HepG2 (cell line): ENCODE data around the gene MACROD2. TPM values are rescaled to one million over a fixed set of nuclear protein-coding genes. Genes with fewer than 3 reads are reported as not detected.
A peak's percentile ranks its signal among the peaks of the same experiment; 100 is the strongest.

ENCODE experiments used
- ATAC-seq: fragments of 200-7000 bp; cut with Tn5 transposase; 3 replicates; pipeline ENCODE4 v1.9.1; 2020; ENCODE audit warnings: mild to moderate bottlenecking, moderate library complexity
- BruUV-seq: library from RNA; stranded (reverse); fragments of 400-500 nt; replicated peaks from 2 replicates; lab custom pipeline; 2021; lab: Mats Ljungman, UMichigan
- CTCF ChIA-PET: fragments of 300-600 bp; formaldehyde crosslinking; extraction: SDS; loops from one replicate; lab custom pipeline; 2021; ENCODE audit warnings: low total read pairs, inconsistent platforms, low intra/inter-chr PET ratio; lab: Yijun Ruan, JAX
- POLR2A ChIA-PET: fragments of 350-600 bp; sonication (Branson Sonifier 250); formaldehyde crosslinking; loops from one replicate; lab custom pipeline; 2020; ENCODE audit warnings: antibody characterized with exemption, inconsistent platforms; lab: Yijun Ruan, JAX
- DNase-seq: peaks from one replicate; pipeline ENCODE4 v3.0.0-alpha.2; 2015; ENCODE audit warnings: low spot score
- FAIRE-seq: peaks from 3 replicates; lab custom pipeline; 2011; peaks lifted over from hg19 to GRCh38; lab: Jason Lieb, UNC
- H2AFZ ChIP-seq: one replicate; pipeline ENCODE4 v1.6.1; 2011; ENCODE audit warnings: low read length, inconsistent platforms
- H3K27ac ChIP-seq: fragments of 300-600 bp; 3 replicates; pipeline ENCODE4 v1.8.0; 2011; ENCODE audit warnings: mixed run types, mild to moderate bottlenecking, mixed read lengths, low read length, inconsistent platforms; ENCODE audit not compliant: insufficient read depth; ENCODE audit errors: extremely low read length
- H3K27me3 ChIP-seq, 2 experiments: fragments of 200-600 bp in 1 of 2; 2 replicates in 1 of 2; 3 replicates in 1 of 2; pipeline versions ENCODE4 v1.6.0 to v1.8.0; 2011; ENCODE audit warnings: low read length in 2 of 2, mild to moderate bottlenecking in 2 of 2, moderate library complexity in 2 of 2, inconsistent platforms in 1 of 2; ENCODE audit not compliant: insufficient read depth in 2 of 2, control insufficient read depth in 1 of 2
- H3K36me3 ChIP-seq, 2 experiments: fragments of 200-600 bp in 1 of 2; replicated peaks in 1 of 2; 2 replicates in 1 of 2; 3 replicates in 1 of 2; pipeline versions ENCODE4 v1.5.1 to v1.8.0; 2011; ENCODE audit warnings: low read length in 2 of 2, inconsistent platforms in 1 of 2; ENCODE audit not compliant: insufficient read depth in 2 of 2, control insufficient read depth in 1 of 2
- H3K4me1 ChIP-seq: 2 replicates; pipeline ENCODE4 v1.5.1; 2012; ENCODE audit warnings: low read length, inconsistent platforms; ENCODE audit not compliant: insufficient read depth
- H3K4me2 ChIP-seq: 2 replicates; pipeline ENCODE4 v1.6.0; 2011; ENCODE audit warnings: low read depth, low read length, inconsistent platforms
- H3K4me3 ChIP-seq, 3 experiments: fragments of 200-600 bp in 1 of 3; sonication (generic), shearing (Covaris generic) in 1 of 3; replicated peaks in 1 of 3; 2 replicates each; pipeline ENCODE4 v1.5.1; 2011 to 2016; ENCODE audit warnings: low read length in 3 of 3, inconsistent platforms in 2 of 3, low read depth in 2 of 3, mild to moderate bottlenecking in 2 of 3, control low read depth in 1 of 3, mixed read lengths in 1 of 3; ENCODE audit not compliant: insufficient read depth in 1 of 3
- H3K79me2 ChIP-seq: one replicate; pipeline ENCODE4 v1.6.1; 2011; ENCODE audit warnings: low read length, inconsistent platforms; ENCODE audit not compliant: insufficient read depth
- H3K9ac ChIP-seq: 2 replicates; pipeline ENCODE4 v1.6.0; 2011; ENCODE audit warnings: mild to moderate bottlenecking, low read depth, low read length, inconsistent platforms; ENCODE audit not compliant: insufficient read depth
- H3K9me3 ChIP-seq: 2 replicates; pipeline ENCODE4 v1.5.1; 2012; ENCODE audit warnings: mild to moderate bottlenecking, low read length
- H4K20me1 ChIP-seq: 2 replicates; pipeline ENCODE4 v1.6.0; 2011; ENCODE audit warnings: inconsistent platforms, mild to moderate bottlenecking, low read length, moderate library complexity; ENCODE audit not compliant: insufficient read depth
- HMGA1 ChIP-seq: sonication (generic); formaldehyde crosslinking; conservative IDR thresholded peaks from 2 replicates; pipeline ENCODE4 v1.4.0; 2020; ENCODE audit warnings: missing genetic modification reagents
- HOXD1 ChIP-seq: sonication (generic); formaldehyde crosslinking; IDR thresholded peaks from 2 replicates; pipeline ENCODE4 v1.5.0; 2020; ENCODE audit warnings: missing genetic modification reagents
- MED1 ChIP-seq: sonication (generic); formaldehyde crosslinking; IDR thresholded peaks from 2 replicates; pipeline ENCODE4 v1.4.0; 2020; ENCODE audit warnings: missing genetic modification reagents
- MEF2D ChIP-seq: sonication (generic); formaldehyde crosslinking; IDR thresholded peaks from 2 replicates; pipeline ENCODE4 v1.5.1; 2020; ENCODE audit warnings: mild to moderate bottlenecking, missing genetic modification reagents
- MLLT10 ChIP-seq: sonication (generic); formaldehyde crosslinking; IDR thresholded peaks from 2 replicates; pipeline ENCODE4 v1.4.0; 2020; ENCODE audit warnings: missing genetic modification reagents
- NFKB2 ChIP-seq: sonication (generic); formaldehyde crosslinking; IDR thresholded peaks from 2 replicates; pipeline ENCODE4 v1.4.0; 2020; ENCODE audit warnings: missing genetic modification reagents, borderline replicate concordance
- NR2C2 ChIP-seq: sonication (generic); formaldehyde crosslinking; IDR thresholded peaks from 2 replicates; pipeline ENCODE4 v1.4.0; 2020; ENCODE audit warnings: missing genetic modification reagents, mild to moderate bottlenecking, moderate library complexity, borderline replicate concordance
- RFX3 ChIP-seq: IDR thresholded peaks from 2 replicates; pipeline ENCODE4 v1.6.1; 2016; ENCODE audit warnings: missing biosample characterization, missing genetic modification reagents
- TBX3 ChIP-seq: fragments of 450-650 bp; IDR thresholded peaks from 2 replicates; pipeline ENCODE4 v1.6.1; 2017; ENCODE audit warnings: antibody characterized with exemption, mild to moderate bottlenecking, inconsistent platforms, borderline replicate concordance
- TEAD3 ChIP-seq: optimal IDR thresholded peaks from 2 replicates; pipeline ENCODE3; 2016; ENCODE audit warnings: borderline replicate concordance
- ZNF350 ChIP-seq: sonication (generic); formaldehyde crosslinking; IDR thresholded peaks from 2 replicates; pipeline ENCODE4 v1.4.0; 2020; ENCODE audit warnings: mild to moderate bottlenecking, low read depth, missing genetic modification reagents, borderline replicate concordance
- ZNF616 ChIP-seq: sonication (generic); formaldehyde crosslinking; IDR thresholded peaks from 2 replicates; pipeline ENCODE4 v1.5.0; 2020; ENCODE audit warnings: low read depth, mild to moderate bottlenecking, missing genetic modification reagents
- ZNF674 ChIP-seq: sonication (generic); formaldehyde crosslinking; IDR thresholded peaks from 2 replicates; pipeline ENCODE4 v1.5.0; 2020; ENCODE audit warnings: low read depth, mild to moderate bottlenecking, missing genetic modification reagents
- ZNF747 ChIP-seq: sonication (generic); formaldehyde crosslinking; IDR thresholded peaks from 2 replicates; pipeline ENCODE4 v1.8.1; 2023; ENCODE audit warnings: missing genetic modification reagents, mild to moderate bottlenecking, borderline replicate concordance
- ZNF768 ChIP-seq: sonication (generic); formaldehyde crosslinking; IDR thresholded peaks from 2 replicates; pipeline ENCODE4 v1.4.0; 2020; ENCODE audit warnings: missing genetic modification reagents
- ZSCAN9 ChIP-seq: IDR thresholded peaks from 2 replicates; pipeline ENCODE4 v1.6.1; 2016; ENCODE audit warnings: borderline replicate concordance
- WGBS: methylation state at CpG from one replicate; pipeline ENCODE4 v1.1.6; 2017; ENCODE audit warnings: low lambda C conversion rate; 5-methylcytosine and 5-hydroxymethylcytosine counted together
- in situ Hi-C: cut with HindIII; loops from 2 replicates; pipeline ENCODE4 v1.10.0; 2017; ENCODE audit warnings: low pct_unique_long_range_greater_than_20kb; ENCODE audit not compliant: extremely low pct_ligation_motif_present
- intact Hi-C: fragments of 100-400 bp; cut with micrococcal nuclease; formaldehyde crosslinking; loops from one replicate; pipeline ENCODE4 v1.10.0; 2022; ENCODE audit not compliant: unreplicated experiment
- polyA plus RNA-seq, 8 experiments: library from polyadenylated mRNA; depleted of rRNA in 3 of 8; stranded (reverse) in 7 of 8; unstranded in 1 of 8; fragments of >200 nt; fragmentation: Illumina TruSeq in 4 of 8; extraction: Trizol in 4 of 8; gene quantifications; 2 replicates each; pipeline versions ENCODE4 v1.2.1 to v1.2.3, GENCODE V29; 2011 to 2016; ENCODE audit warnings: low read depth in 4 of 8, missing spikeins in 1 of 8, mixed read lengths in 1 of 8; ENCODE audit not compliant: insufficient read depth in 1 of 8
- total RNA-seq, 5 experiments: library from RNA; depleted of rRNA; stranded (reverse); fragments of >200 nt; fragmentation: Illumina TruSeq; extraction: Trizol; gene quantifications; 2 replicates each; pipeline ENCODE4 v1.2.3, GENCODE V29; 2016; ENCODE audit warnings: low read depth in 1 of 5
- TF ChIP-seq, protein P1 (sequence below): IDR thresholded peaks from 2 replicates; pipeline ENCODE4 v1.6.1; 2012; ENCODE audit warnings: inconsistent platforms
- TF ChIP-seq, protein P2 (sequence below): sonication (generic); formaldehyde crosslinking; IDR thresholded peaks from 2 replicates; pipeline ENCODE4 v1.9.0; 2021; ENCODE audit warnings: missing genetic modification reagents, mild to moderate bottlenecking, borderline replicate concordance
- TF ChIP-seq, protein P3 (sequence below): sonication (generic); formaldehyde crosslinking; conservative IDR thresholded peaks from 2 replicates; pipeline ENCODE4 v1.5.0; 2020; ENCODE audit warnings: missing genetic modification reagents

MACROD2 gene
- total and polyA plus RNA-seq, 2 of the 13 experiments (the other 11 are each of a cell fraction or from before 2014, with no cell fraction given), result 0.13 to 0.51 TPM

DNA sequence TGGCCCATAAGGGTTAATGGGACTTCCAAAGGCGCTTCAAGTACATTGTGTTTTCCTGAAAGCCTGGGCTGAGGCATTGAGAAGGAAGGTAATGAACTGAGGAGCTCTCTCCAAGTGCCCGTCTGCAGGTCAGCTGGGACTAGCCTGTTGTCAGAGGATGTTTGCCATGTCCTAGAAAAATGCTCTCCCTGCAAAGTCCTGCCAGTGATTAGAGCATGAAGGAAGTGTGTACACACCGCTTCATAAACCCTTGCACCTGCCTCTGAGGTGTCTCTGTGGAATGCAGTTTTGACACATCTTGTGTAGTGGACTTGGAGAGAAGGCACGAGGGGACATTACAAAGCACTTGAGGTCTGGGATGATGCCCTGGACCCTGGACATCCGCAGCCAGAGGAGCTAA, 2071.3 kb downstream of the MACROD2 start:
- CTCF ChIA-PET, result no interaction called here
- BruUV-seq, result no TSS peak

DNA sequence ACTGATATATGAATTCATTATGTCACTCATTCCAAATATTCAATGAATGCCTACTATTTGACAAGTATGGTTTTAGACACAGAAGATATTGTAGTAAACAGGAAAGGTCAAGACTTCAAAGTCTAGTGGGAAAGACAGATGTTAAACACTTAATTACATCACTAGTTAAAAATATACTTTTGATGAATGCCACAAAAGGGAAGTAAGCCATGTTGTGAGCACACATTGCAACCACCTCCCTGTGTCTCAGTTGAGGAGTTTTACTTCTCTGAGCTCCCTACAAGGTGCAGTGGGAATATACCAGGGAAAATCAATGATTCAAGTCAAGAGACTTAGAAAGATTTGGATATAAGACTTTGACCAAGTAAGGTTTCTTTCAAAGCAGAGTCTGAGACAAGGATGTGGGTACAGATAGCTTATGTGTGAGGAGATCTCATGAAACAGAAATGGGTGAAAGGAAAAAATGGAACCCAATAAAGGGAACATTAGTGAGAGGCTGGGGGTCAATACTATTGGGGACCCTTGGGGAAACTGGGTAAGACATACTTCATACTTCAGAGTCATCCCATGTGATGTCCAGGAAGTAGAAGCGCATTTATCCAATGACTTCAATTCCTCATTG, 2074.2 kb downstream of the MACROD2 start:
- TF ChIP-seq ZNF768 (CRISPR knock-in tag) (no peak), HOXD1 (no peak), MLLT10 (no peak), HMGA1 (CRISPR knock-in tag) (no peak), MEF2D (CRISPR knock-in tag) (no peak), NFKB2 (CRISPR knock-in tag) (no peak), ZSCAN9 (CRISPR knock-in tag) (no peak), NR2C2 (no peak), MED1 (CRISPR knock-in tag) (no peak), ZNF747 (no peak)
- TF ChIP-seq, protein P1, sequence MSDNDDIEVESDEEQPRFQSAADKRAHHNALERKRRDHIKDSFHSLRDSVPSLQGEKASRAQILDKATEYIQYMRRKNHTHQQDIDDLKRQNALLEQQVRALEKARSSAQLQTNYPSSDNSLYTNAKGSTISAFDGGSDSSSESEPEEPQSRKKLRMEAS, result no peak
- TF ChIP-seq, protein P2, sequence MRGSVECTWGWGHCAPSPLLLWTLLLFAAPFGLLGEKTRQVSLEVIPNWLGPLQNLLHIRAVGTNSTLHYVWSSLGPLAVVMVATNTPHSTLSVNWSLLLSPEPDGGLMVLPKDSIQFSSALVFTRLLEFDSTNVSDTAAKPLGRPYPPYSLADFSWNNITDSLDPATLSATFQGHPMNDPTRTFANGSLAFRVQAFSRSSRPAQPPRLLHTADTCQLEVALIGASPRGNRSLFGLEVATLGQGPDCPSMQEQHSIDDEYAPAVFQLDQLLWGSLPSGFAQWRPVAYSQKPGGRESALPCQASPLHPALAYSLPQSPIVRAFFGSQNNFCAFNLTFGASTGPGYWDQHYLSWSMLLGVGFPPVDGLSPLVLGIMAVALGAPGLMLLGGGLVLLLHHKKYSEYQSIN (CRISPR knock-in tag), result no peak
- WGBS, result 100% methylated on average over 1 of the region's 1 CpG
- Histone ChIP-seq H2AFZ (no peak overlapping the region), H3K9me3 (peaks cover 32% of the 10 kb centered on the region), H3K36me3 (no peaks in the 10 kb centered on the region), H3K27me3 (no peaks in the 10 kb centered on the region), H3K4me3 (no peak overlapping the region), H3K9ac (no peak overlapping the region), H3K79me2 (no peaks in the 10 kb centered on the region), H3K27ac (no peak overlapping the region), H3K4me2 (no peak overlapping the region), H4K20me1 (no peaks in the 10 kb centered on the region), H3K4me1 (peaks cover 24% of the 10 kb centered on the region)
- CTCF ChIA-PET, result no interaction called here
- DNase-seq (no peak), FAIRE-seq (no peak), ATAC-seq (no peak)
- BruUV-seq, result no TSS peak
- intact Hi-C loops, result no loop called here
- POLR2A ChIA-PET, result no interaction called here
- in situ Hi-C loops, result no loop called here

More for the DNA sequence above, 2071.3 kb downstream of the MACROD2 start:
- H3K4me1 ChIP-seq, result peaks cover 25% of the 10 kb centered on the region
- H3K27ac ChIP-seq, result no peak overlapping the region
- in situ Hi-C loops (no loop called here), intact Hi-C loops (no loop called here)
- WGBS, result 11% methylated on average over 5 of the region's 5 CpGs
- no peak overlapping the region for H3K4me3 ChIP-seq
- POLR2A ChIA-PET, result no interaction called here
- TF ChIP-seq RFX3 (no peak), TBX3 (0 out of 2 replicates have a peak, but pooled peaks have one; percentile 19), TEAD3 (CRISPR knock-in tag) (peak; percentile 12), ZNF350 (CRISPR knock-in tag) (no peak), ZNF616 (CRISPR knock-in tag) (no peak), ZNF674 (CRISPR knock-in tag) (no peak)
- TF ChIP-seq, protein P3, sequence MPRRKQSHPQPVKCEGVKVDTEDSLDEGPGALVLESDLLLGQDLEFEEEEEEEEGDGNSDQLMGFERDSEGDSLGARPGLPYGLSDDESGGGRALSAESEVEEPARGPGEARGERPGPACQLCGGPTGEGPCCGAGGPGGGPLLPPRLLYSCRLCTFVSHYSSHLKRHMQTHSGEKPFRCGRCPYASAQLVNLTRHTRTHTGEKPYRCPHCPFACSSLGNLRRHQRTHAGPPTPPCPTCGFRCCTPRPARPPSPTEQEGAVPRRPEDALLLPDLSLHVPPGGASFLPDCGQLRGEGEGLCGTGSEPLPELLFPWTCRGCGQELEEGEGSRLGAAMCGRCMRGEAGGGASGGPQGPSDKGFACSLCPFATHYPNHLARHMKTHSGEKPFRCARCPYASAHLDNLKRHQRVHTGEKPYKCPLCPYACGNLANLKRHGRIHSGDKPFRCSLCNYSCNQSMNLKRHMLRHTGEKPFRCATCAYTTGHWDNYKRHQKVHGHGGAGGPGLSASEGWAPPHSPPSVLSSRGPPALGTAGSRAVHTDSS (CRISPR knock-in tag), result no peak
- H3K36me3 ChIP-seq, result no peaks in the 10 kb centered on the region
- no peak overlapping the region for H3K9ac ChIP-seq
- DNase-seq (no peak), FAIRE-seq (no peak), ATAC-seq (peak; percentile 22; the same call in 1 of the 3 replicates)
- H2AFZ ChIP-seq, result no peak overlapping the region
- H3K4me2 ChIP-seq, result no peak overlapping the region
- H3K9me3 ChIP-seq, result peaks cover 15% of the 10 kb centered on the region; the same call in 1 of the 2 replicates
- no peaks in the 10 kb centered on the region for H4K20me1 ChIP-seq
- no peaks in the 10 kb centered on the region for H3K79me2 ChIP-seq
- no peaks in the 10 kb centered on the region; a peak in 1 of 5 replicates for H3K27me3 ChIP-seq
